Smooth muscle cell (in vitro differentiated cells): ENCODE data around the gene SMPDL3B. TPM values are rescaled to one million over a fixed set of nuclear protein-coding genes. Genes with fewer than 3 reads are reported as not detected.
A peak's percentile ranks its signal among the peaks of the same experiment; 100 is the strongest.

Experiments used
- DNase-seq: peaks from one replicate; lab custom pipeline; 2025; ENCODE audit not compliant: unreplicated experiment; lab: John Stamatoyannopoulos, UW
- H2AFZ ChIP-seq: fragments of 200-600 bp; sonication (generic); 2 replicates; pipeline ENCODE4 v1.6.0; 2016; ENCODE audit warnings: antibody characterized with exemption, low read depth, mild to moderate bottlenecking
- H3F3A ChIP-seq: fragments of 200-600 bp; sonication (generic); 2 replicates; pipeline ENCODE4 v1.6.0; 2017; ENCODE audit warnings: antibody characterized with exemption, low read depth
- H3K27ac ChIP-seq: fragments of 200-600 bp; sonication (generic); 2 replicates; pipeline ENCODE4 v1.5.1; 2016; ENCODE audit warnings: low read depth, mild to moderate bottlenecking
- H3K27me3 ChIP-seq: fragments of 200-600 bp; sonication (generic); 2 replicates; pipeline ENCODE4 v1.6.1; 2016; ENCODE audit warnings: low read depth, mild to moderate bottlenecking
- H3K36me3 ChIP-seq: fragments of 200-600 bp; sonication (generic); 2 replicates; pipeline ENCODE4 v1.5.1; 2016; ENCODE audit warnings: low read depth
- H3K4me1 ChIP-seq: fragments of 200-600 bp; sonication (generic); 2 replicates; pipeline ENCODE4 v1.5.1; 2016; ENCODE audit warnings: low read depth
- H3K4me2 ChIP-seq: fragments of 200-600 bp; sonication (generic); 2 replicates; pipeline ENCODE4 v1.6.0; 2016; ENCODE audit warnings: mild to moderate bottlenecking
- H3K4me3 ChIP-seq: fragments of 200-600 bp; sonication (generic); 2 replicates; pipeline ENCODE4 v1.5.1; 2016; ENCODE audit warnings: mild to moderate bottlenecking
- H3K79me2 ChIP-seq: fragments of 200-600 bp; sonication (generic); 2 replicates; pipeline ENCODE4 v1.6.0; 2016; ENCODE audit warnings: low read depth, mild to moderate bottlenecking
- H3K9ac ChIP-seq: fragments of 200-600 bp; sonication (generic); 2 replicates; pipeline ENCODE4 v1.6.0; 2016; ENCODE audit warnings: low read depth
- H3K9me3 ChIP-seq: fragments of 200-600 bp; sonication (generic); replicated peaks from 2 replicates; pipeline ENCODE4 v1.5.1; 2016; ENCODE audit warnings: low read depth
- H4K20me1 ChIP-seq: fragments of 200-600 bp; sonication (generic); 2 replicates; pipeline ENCODE4 v1.6.0; 2016; ENCODE audit warnings: low read depth
- WGBS: methylation state at CpG from one replicate; pipeline ENCODE4 v1.1.7; 2016; ENCODE audit warnings: low lambda C conversion rate; 5-methylcytosine and 5-hydroxymethylcytosine counted together
- polyA plus RNA-seq: library from polyadenylated mRNA; unstranded; fragments of >200 nt; fragmentation: Nextera tagmentation; extraction: Ambion mirVana; gene quantifications from 2 replicates; pipeline ENCODE4 v1.2.1, GENCODE V29; 2016
- total RNA-seq: library from RNA; depleted of rRNA; stranded (reverse); fragments of >200 nt; gene quantifications from 2 replicates; pipeline ENCODE4 v1.2.3, GENCODE V29; 2014
- TF ChIP-seq, protein P1 (sequence below): fragments of 200-600 bp; sonication (generic); IDR thresholded peaks from 2 replicates; pipeline ENCODE4 v1.5.1; 2017; ENCODE audit warnings: borderline replicate concordance, mild to moderate bottlenecking, antibody characterized with exemption; ENCODE audit not compliant: insufficient read depth, poor library complexity, severe bottlenecking

Gene SMPDL3B
- total and polyA plus RNA-seq, 2 experiments from 2014 or later, result 0.41 TPM; not detected in 1

DNA sequence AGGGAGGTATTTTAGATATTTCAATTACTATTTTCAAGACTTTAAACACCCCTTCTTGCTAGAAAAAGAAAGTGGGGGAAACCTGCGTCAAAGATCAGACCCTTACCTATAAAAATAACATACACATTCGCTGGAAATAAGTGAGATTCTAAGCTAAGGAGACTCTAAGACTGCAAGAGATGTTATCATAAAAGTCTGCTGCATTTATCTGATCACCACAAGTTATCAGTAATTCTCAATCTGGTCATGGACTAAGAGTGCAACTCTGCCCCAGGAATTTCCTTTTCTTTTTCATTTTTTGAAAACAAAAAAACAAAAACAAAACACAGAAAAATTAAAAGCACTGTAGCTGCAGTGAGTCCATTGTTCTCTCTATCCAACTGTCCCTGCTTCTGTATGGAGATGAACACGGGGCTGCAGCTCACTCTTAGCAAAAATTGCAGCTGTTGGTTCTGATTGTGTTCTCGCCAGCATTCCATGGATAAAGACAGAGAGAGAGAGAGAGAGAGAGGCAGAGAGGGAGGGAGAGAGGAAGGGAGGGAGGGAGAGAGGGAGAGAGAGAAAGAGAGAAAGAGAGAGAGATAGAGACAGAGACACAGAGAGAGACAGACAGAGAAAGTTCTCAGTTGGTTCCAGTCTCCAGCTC is 39.1 kb downstream of the SMPDL3B start:
- no peak for DNase-seq
- Histone ChIP-seq H3K4me1 (no peaks in the 10 kb centered on the region), H2AFZ (no peak overlapping the region), H3K4me3 (no peak overlapping the region), H3K27ac (no peak overlapping the region), H4K20me1 (no peaks in the 10 kb centered on the region), H3K4me2 (no peak overlapping the region), H3K27me3 (no peaks in the 10 kb centered on the region), H3F3A (peaks cover 7% of the 10 kb centered on the region), H3K9ac (no peak overlapping the region), H3K36me3 (no peaks in the 10 kb centered on the region), H3K79me2 (no peaks in the 10 kb centered on the region), H3K9me3 (no peaks in the 10 kb centered on the region)
- WGBS, result 89% methylated on average over 4 of the region's 4 CpGs
- TF ChIP-seq, protein P1, sequence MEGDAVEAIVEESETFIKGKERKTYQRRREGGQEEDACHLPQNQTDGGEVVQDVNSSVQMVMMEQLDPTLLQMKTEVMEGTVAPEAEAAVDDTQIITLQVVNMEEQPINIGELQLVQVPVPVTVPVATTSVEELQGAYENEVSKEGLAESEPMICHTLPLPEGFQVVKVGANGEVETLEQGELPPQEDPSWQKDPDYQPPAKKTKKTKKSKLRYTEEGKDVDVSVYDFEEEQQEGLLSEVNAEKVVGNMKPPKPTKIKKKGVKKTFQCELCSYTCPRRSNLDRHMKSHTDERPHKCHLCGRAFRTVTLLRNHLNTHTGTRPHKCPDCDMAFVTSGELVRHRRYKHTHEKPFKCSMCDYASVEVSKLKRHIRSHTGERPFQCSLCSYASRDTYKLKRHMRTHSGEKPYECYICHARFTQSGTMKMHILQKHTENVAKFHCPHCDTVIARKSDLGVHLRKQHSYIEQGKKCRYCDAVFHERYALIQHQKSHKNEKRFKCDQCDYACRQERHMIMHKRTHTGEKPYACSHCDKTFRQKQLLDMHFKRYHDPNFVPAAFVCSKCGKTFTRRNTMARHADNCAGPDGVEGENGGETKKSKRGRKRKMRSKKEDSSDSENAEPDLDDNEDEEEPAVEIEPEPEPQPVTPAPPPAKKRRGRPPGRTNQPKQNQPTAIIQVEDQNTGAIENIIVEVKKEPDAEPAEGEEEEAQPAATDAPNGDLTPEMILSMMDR, result no peak

DNA sequence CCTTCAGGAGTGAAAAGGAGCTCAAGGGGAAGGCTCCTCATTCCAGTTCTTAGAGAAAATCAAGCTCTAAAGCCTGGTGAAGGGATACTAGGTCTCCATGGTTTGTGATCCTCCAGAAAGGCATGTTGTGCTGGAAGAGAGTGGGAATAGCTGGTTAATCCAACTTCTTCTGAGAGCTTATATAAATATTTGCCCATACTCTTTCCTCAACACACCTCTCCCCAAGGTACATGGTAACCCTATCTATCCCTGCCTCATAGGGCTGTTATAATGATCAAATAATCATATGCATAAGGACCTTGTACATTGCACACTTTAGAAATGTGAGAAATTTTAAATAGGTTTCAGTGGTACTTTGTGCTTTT is 39.6 kb downstream of the SMPDL3B start:
- H4K20me1 ChIP-seq, result no peaks in the 10 kb centered on the region
- no peaks in the 10 kb centered on the region for H3K79me2 ChIP-seq
- H2AFZ ChIP-seq, result no peak overlapping the region
- TF ChIP-seq, protein P1, result no peak
- H3K36me3 ChIP-seq, result no peaks in the 10 kb centered on the region
- no peaks in the 10 kb centered on the region for H3K4me1 ChIP-seq
- no peaks in the 10 kb centered on the region for H3K27me3 ChIP-seq
- H3K9ac ChIP-seq, result no peak overlapping the region
- H3K4me2 ChIP-seq, result no peak overlapping the region
- peaks cover 7% of the 10 kb centered on the region for H3F3A ChIP-seq
- no peak overlapping the region for H3K27ac ChIP-seq
- no peaks in the 10 kb centered on the region for H3K9me3 ChIP-seq
- no peak overlapping the region for H3K4me3 ChIP-seq
- no peak for DNase-seq

DNA sequence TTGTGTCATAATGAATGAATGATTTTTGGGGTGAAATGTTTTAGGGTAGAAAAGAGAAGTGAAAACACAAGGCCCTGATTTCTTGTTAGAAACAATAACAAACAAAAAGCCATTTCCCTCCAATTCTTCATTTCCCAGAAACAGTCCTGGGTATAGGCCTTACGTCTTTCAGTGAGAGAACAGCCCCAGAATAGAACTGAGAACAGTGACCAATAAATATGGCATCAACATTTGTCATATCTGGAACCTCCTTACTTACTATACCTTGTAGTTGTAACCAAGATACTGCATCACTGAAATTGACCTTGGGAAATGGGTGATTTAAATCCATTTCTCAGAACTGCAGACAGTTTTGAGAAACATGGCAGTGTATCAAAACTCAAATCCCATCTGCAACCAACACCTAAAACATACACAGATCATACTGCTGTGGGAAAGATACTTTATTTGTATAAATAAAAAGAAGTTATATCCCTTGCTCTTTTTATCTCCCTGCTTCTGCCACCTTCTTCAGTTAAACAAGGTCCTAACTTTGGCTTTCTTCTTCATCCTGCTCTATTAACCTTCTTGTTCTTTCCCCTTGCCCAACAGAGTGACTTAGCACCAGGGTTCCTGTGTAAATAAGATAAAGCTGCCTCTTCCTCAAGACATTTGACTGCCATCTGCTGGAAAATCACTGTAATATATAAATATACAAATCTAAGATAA is 44.5 kb downstream of the SMPDL3B start:
- Histone ChIP-seq H3K9ac (no peak overlapping the region), H3K9me3 (no peaks in the 10 kb centered on the region), H3K27me3 (no peaks in the 10 kb centered on the region), H3K27ac (no peak overlapping the region), H2AFZ (no peak overlapping the region), H3K4me1 (no peaks in the 10 kb centered on the region), H3K4me2 (no peak overlapping the region), H3F3A (peaks cover 7% of the 10 kb centered on the region), H3K4me3 (no peak overlapping the region), H4K20me1 (no peaks in the 10 kb centered on the region), H3K79me2 (no peaks in the 10 kb centered on the region), H3K36me3 (no peaks in the 10 kb centered on the region)
- TF ChIP-seq, protein P1, result peak; percentile 55
- no peak for DNase-seq
- 41% methylated on average over 1 of the region's 1 CpG for WGBS

DNA sequence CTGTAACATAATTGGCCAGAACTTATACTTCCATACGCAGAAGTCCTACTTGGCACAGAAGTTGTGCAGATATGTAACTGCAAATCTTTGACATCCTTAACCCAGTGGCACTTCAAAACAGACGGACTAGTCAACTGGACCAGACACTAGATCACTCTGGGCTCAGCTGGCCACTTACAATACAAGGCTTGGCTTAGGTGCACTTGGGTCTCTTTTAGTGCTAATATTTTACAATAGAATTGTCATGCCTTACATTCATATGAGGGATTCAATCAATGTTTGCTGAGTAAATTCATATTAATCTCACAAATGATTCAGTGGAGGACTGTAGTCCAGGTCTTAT is 45.0 kb downstream of the SMPDL3B start:
- no peak for DNase-seq
- H3K4me1 ChIP-seq, result no peaks in the 10 kb centered on the region
- peaks cover 7% of the 10 kb centered on the region for H3F3A ChIP-seq
- H3K27me3 ChIP-seq, result no peaks in the 10 kb centered on the region
- no peak overlapping the region for H3K9ac ChIP-seq
- no peaks in the 10 kb centered on the region for H3K79me2 ChIP-seq
- no peaks in the 10 kb centered on the region for H3K9me3 ChIP-seq
- no peaks in the 10 kb centered on the region for H3K36me3 ChIP-seq
- H4K20me1 ChIP-seq, result no peaks in the 10 kb centered on the region
- H3K4me3 ChIP-seq, result no peak overlapping the region
- H3K4me2 ChIP-seq, result peak overlapping the region; percentile 0
- TF ChIP-seq, protein P1, result no peak
- 72% methylated on average over 2 of the region's 2 CpGs for WGBS
- H3K27ac ChIP-seq, result peak overlapping the region; percentile 36
- no peak overlapping the region for H2AFZ ChIP-seq
